ENCODE data around the gene GTPBP1. TPM values are rescaled to one million over a fixed set of nuclear protein-coding genes. Genes with fewer than 3 reads are reported as not detected.

The GTPBP1 gene
- polyA plus RNA-seq, 3 donors, result 42.3 to 64.1 (median 56.7) TPM

Other genes starting within 250 kb of the GTPBP1 start
- 10 to 100 TPM in 2 of 3 donors, 1 to 10 TPM in 1; 8.5 to 10.4 (median 10.1) TPM for gene KDELR3, start 237.8 kb upstream of the GTPBP1 start, polyA plus RNA-seq (ENCODE audit: insufficient read length in 3 of 3)
- 1,000 to 10,000 TPM in 2 of 3 donors, 100 to 1,000 TPM in 1; 760 to 1,207 (median 1,072) TPM for gene DDX17, start 199.6 kb upstream of the GTPBP1 start, polyA plus RNA-seq (ENCODE audit: insufficient read length in 3 of 3)
- 1 to 10 TPM; 3.5 to 6.4 (median 4.1) TPM for gene DMC1, start 135.8 kb upstream of the GTPBP1 start, polyA plus RNA-seq (ENCODE audit: insufficient read length in 3 of 3)
- gene FAM227A, start 49.6 kb upstream of the GTPBP1 start, polyA plus RNA-seq (ENCODE audit: insufficient read length in 3 of 3), result 10 to 100 TPM in 2 of 3 donors, 1 to 10 TPM in 1; 5.2 to 12.4 (median 10.7) TPM
- 10 to 100 TPM; 59.7 to 62.5 (median 61.9) TPM for gene CBY1, start 49.3 kb upstream of the GTPBP1 start, polyA plus RNA-seq (ENCODE audit: insufficient read length in 3 of 3)
- gene TOMM22, start 24.0 kb upstream of the GTPBP1 start, polyA plus RNA-seq (ENCODE audit: insufficient read length in 3 of 3), result 100 to 1,000 TPM in 1 of 3 donors, 10 to 100 TPM in 2; 81.7 to 106 (median 95.8) TPM
- 10 to 100 TPM; 39.4 to 41.7 (median 41.1) TPM for gene JOSD1, start 5.0 kb upstream of the GTPBP1 start, polyA plus RNA-seq (ENCODE audit: insufficient read length in 3 of 3)
- 10 to 100 TPM; 62.8 to 89.9 (median 65.6) TPM for gene SUN2, start 50.1 kb downstream of the GTPBP1 start, polyA plus RNA-seq (ENCODE audit: insufficient read length in 3 of 3)
- 10 to 100 TPM; 39.3 to 43.6 (median 40.4) TPM for gene DNAL4, start 88.2 kb downstream of the GTPBP1 start, polyA plus RNA-seq (ENCODE audit: insufficient read length in 3 of 3)
- 1 to 10 TPM; 4.1 to 4.9 (median 4.4) TPM for gene NPTXR, start 138.1 kb downstream of the GTPBP1 start, polyA plus RNA-seq (ENCODE audit: insufficient read length in 3 of 3)
- 10 to 100 TPM; 43.7 to 46.4 (median 45.2) TPM for gene CBX6, start 166.3 kb downstream of the GTPBP1 start, polyA plus RNA-seq (ENCODE audit: insufficient read length in 3 of 3)

All from renal pelvis (tissue), 3 donors.